Peyer's patch (tissue), 4 donors: ENCODE results near the gene MIER1.

Experiments
- POLR2A ChIP-seq, 2 donors: fragments of 450-650 bp; IDR thresholded peaks; one replicate each; pipeline ENCODE4 v1.5.1; 2017; ENCODE audit warnings: antibody characterized with exemption in 2 of 2, mild to moderate bottlenecking in 2 of 2, moderate library complexity in 2 of 2
- TF ChIP-seq, protein P1 (sequence below), 6 experiments: fragments of 450-650 bp in 4 of 6; fragments of 200-600 bp in 2 of 6; sonication (generic) in 1 of 6; IDR thresholded peaks; one replicate each; pipeline ENCODE4 v1.5.1; 2017 to 2019; ENCODE audit warnings: antibody characterized with exemption in 6 of 6, mild to moderate bottlenecking in 3 of 6, moderate library complexity in 1 of 6

- TF ChIP-seq, protein P1, sequence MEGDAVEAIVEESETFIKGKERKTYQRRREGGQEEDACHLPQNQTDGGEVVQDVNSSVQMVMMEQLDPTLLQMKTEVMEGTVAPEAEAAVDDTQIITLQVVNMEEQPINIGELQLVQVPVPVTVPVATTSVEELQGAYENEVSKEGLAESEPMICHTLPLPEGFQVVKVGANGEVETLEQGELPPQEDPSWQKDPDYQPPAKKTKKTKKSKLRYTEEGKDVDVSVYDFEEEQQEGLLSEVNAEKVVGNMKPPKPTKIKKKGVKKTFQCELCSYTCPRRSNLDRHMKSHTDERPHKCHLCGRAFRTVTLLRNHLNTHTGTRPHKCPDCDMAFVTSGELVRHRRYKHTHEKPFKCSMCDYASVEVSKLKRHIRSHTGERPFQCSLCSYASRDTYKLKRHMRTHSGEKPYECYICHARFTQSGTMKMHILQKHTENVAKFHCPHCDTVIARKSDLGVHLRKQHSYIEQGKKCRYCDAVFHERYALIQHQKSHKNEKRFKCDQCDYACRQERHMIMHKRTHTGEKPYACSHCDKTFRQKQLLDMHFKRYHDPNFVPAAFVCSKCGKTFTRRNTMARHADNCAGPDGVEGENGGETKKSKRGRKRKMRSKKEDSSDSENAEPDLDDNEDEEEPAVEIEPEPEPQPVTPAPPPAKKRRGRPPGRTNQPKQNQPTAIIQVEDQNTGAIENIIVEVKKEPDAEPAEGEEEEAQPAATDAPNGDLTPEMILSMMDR (IDR thresholded peaks at IDR 0.05) = no peak
- no peak for TF ChIP-seq POLR2A (IDR thresholded peaks at IDR 0.05)
These were observed 107.1 kb downstream of the MIER1 start for GRCh38 chr1:67031859-67032247.
